HepG2 (cell line): ENCODE measurements around the gene ABCC3. TPM values are rescaled to one million over a fixed set of nuclear protein-coding genes. Genes with fewer than 3 reads are reported as not detected.

ENCODE experiments used
- ARNT ChIP-seq: fragments of 450-650 bp; IDR thresholded peaks from 2 replicates; pipeline ENCODE4 v1.6.1; 2017
- EZH2 ChIP-seq: conservative IDR thresholded peaks from 2 replicates; pipeline ENCODE4 v1.6.1; 2012; ENCODE audit warnings: mild to moderate bottlenecking, low read depth, low read length, moderate library complexity
- KAT2B ChIP-seq: fragments of 150-350 bp; IDR thresholded peaks from 2 replicates; pipeline ENCODE4 v1.6.1; 2014; ENCODE audit warnings: low read depth, low read length, borderline replicate concordance
- KDM2A ChIP-seq: sonication (generic); formaldehyde crosslinking; IDR thresholded peaks from 2 replicates; pipeline ENCODE4 v1.4.0; 2020; ENCODE audit warnings: low read depth, missing genetic modification reagents, borderline replicate concordance
- MED1 ChIP-seq: sonication (generic); formaldehyde crosslinking; IDR thresholded peaks from 2 replicates; pipeline ENCODE4 v1.4.0; 2020; ENCODE audit warnings: missing genetic modification reagents
- NFYB ChIP-seq: sonication (generic); formaldehyde crosslinking; IDR thresholded peaks from 2 replicates; pipeline ENCODE4 v1.4.0; 2020; ENCODE audit warnings: missing genetic modification reagents
- POGZ ChIP-seq: sonication (generic); formaldehyde crosslinking; IDR thresholded peaks from 2 replicates; pipeline ENCODE4 v1.4.0; 2020; ENCODE audit warnings: mild to moderate bottlenecking, missing genetic modification reagents
- RARG ChIP-seq: sonication (generic); formaldehyde crosslinking; IDR thresholded peaks from 2 replicates; pipeline ENCODE4 v1.4.0; 2020; ENCODE audit warnings: low read depth, mild to moderate bottlenecking, missing genetic modification reagents
- RBM39 ChIP-seq: fragments of 200-400 bp; formaldehyde crosslinking; IDR thresholded peaks from one replicate; pipeline ENCODE4 v1.6.1; 2018; ENCODE audit warnings: antibody characterized with exemption, mild to moderate bottlenecking, low read depth, low read length; ENCODE audit not compliant: poor library complexity, severe bottlenecking
- YY1 ChIP-seq: IDR thresholded peaks from 2 replicates; pipeline ENCODE4 v1.6.1; 2011; ENCODE audit warnings: low read length, low read depth, moderate library complexity, mild to moderate bottlenecking; ENCODE audit not compliant: insufficient read depth, insufficient replicate concordance
- ZNF441 ChIP-seq: sonication (generic); formaldehyde crosslinking; IDR thresholded peaks from 2 replicates; pipeline ENCODE4 v1.7.0; 2021; ENCODE audit warnings: missing genetic modification reagents, borderline replicate concordance
- ZNF547 ChIP-seq: sonication (generic); formaldehyde crosslinking; IDR thresholded peaks from 2 replicates; pipeline ENCODE4 v1.5.1; 2020; ENCODE audit warnings: mild to moderate bottlenecking, missing genetic modification reagents
- ZNF678 ChIP-seq: sonication (generic); formaldehyde crosslinking; IDR thresholded peaks from 2 replicates; pipeline ENCODE4 v1.4.0; 2020; ENCODE audit warnings: mild to moderate bottlenecking, missing genetic modification reagents
- ZNF883 ChIP-seq: sonication (generic); formaldehyde crosslinking; IDR thresholded peaks from 2 replicates; pipeline ENCODE4 v1.5.1; 2020; ENCODE audit warnings: mild to moderate bottlenecking, missing genetic modification reagents; ENCODE audit errors: not compliant biosample characterization
- polyA plus RNA-seq, 8 experiments: library from polyadenylated mRNA; depleted of rRNA in 3 of 8; stranded (reverse) in 7 of 8; unstranded in 1 of 8; fragments of >200 nt; fragmentation: Illumina TruSeq in 4 of 8; extraction: Trizol in 4 of 8; gene quantifications; 2 replicates each; pipeline versions ENCODE4 v1.2.1 to v1.2.3, GENCODE V29; 2011 to 2016; ENCODE audit warnings: low read depth in 4 of 8, missing spikeins in 1 of 8, mixed read lengths in 1 of 8; ENCODE audit not compliant: insufficient read depth in 1 of 8
- total RNA-seq, 5 experiments: library from RNA; depleted of rRNA; stranded (reverse); fragments of >200 nt; fragmentation: Illumina TruSeq; extraction: Trizol; gene quantifications; 2 replicates each; pipeline ENCODE4 v1.2.3, GENCODE V29; 2016; ENCODE audit warnings: low read depth in 1 of 5
- TF ChIP-seq, protein P1 (sequence below): sonication (generic); formaldehyde crosslinking; IDR thresholded peaks from 2 replicates; pipeline ENCODE4 v1.4.0; 2020; ENCODE audit warnings: missing genetic modification reagents, mild to moderate bottlenecking, borderline replicate concordance
- TF ChIP-seq, protein P2 (sequence below): sonication (generic); formaldehyde crosslinking; IDR thresholded peaks from 2 replicates; pipeline ENCODE4 v1.4.0; 2020; ENCODE audit warnings: low read depth, mild to moderate bottlenecking, missing genetic modification reagents
- TF ChIP-seq, protein P3 (sequence below): sonication (generic); formaldehyde crosslinking; IDR thresholded peaks from 2 replicates; pipeline ENCODE4 v1.5.0; 2020; ENCODE audit warnings: missing genetic modification reagents
- TF ChIP-seq, protein P4 (sequence below): sonication (generic); formaldehyde crosslinking; IDR thresholded peaks from 2 replicates; pipeline ENCODE4 v1.5.0; 2020; ENCODE audit warnings: missing genetic modification reagents, mild to moderate bottlenecking, borderline replicate concordance
- TF ChIP-seq, protein P5 (sequence below): sonication (generic); formaldehyde crosslinking; IDR thresholded peaks from 2 replicates; pipeline ENCODE4 v1.4.0; 2020; ENCODE audit warnings: missing genetic modification reagents, mild to moderate bottlenecking, borderline replicate concordance

Gene ABCC3
- total and polyA plus RNA-seq, 2 of the 13 experiments (the other 11 are each of a cell fraction or from before 2014, with no cell fraction given), result 25.2 to 50.7 TPM

DNA sequence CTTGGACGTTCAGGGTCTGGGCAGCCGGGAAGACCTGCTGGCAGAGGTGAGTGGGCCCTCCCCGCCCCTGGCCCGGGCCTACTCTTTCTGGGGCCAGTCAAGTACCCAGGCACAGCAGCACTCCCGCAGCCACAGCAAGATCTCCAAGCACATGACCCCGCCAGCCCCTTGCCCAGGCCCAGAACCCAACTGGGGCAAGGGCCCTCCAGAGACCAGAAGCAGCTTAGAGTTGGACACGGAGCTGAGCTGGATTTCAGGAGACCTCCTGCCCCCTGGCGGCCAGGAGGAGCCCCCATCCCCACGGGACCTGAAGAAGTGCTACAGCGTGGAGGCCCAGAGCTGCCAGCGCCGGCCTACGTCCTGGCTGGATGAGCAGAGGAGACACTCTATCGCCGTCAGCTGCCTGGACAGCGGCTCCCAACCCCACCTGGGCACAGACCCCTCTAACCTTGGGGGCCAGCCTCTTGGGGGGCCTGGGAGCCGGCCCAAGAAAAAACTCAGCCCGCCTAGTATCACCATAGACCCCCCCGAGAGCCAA lies 8.6 kb upstream of the ABCC3 start (continued):
- TF ChIP-seq ZNF441 (CRISPR knock-in tag), result no peak
- TF ChIP-seq ZNF547 (CRISPR knock-in tag), result 0 out of 2 replicates have a peak, but pooled peaks have one; percentile 52
- no peak for TF ChIP-seq KAT2B
- TF ChIP-seq, protein P1, sequence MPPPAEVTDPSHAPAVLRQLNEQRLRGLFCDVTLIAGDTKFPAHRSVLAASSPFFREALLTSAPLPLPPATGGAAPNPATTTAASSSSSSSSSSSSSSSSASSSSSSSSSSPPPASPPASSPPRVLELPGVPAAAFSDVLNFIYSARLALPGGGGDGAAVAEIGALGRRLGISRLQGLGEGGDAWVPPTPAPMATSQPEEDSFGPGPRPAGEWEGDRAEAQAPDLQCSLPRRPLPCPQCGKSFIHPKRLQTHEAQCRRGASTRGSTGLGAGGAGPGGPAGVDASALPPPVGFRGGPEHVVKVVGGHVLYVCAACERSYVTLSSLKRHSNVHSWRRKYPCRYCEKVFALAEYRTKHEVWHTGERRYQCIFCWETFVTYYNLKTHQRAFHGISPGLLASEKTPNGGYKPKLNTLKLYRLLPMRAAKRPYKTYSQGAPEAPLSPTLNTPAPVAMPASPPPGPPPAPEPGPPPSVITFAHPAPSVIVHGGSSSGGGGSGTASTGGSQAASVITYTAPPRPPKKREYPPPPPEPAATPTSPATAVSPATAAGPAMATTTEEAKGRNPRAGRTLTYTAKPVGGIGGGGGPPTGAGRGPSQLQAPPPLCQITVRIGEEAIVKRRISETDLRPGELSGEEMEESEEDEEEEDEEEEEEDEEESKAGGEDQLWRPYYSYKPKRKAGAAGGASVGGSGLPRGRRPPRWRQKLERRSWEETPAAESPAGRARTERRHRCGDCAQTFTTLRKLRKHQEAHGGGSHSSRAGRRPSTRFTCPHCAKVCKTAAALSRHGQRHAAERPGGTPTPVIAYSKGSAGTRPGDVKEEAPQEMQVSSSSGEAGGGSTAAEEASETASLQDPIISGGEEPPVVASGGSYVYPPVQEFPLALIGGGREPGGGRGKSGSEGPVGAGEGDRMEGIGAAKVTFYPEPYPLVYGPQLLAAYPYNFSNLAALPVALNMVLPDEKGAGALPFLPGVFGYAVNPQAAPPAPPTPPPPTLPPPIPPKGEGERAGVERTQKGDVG (CRISPR knock-in tag), result no peak
- peak; percentile 34; the same call in 1 of the 2 replicates for TF ChIP-seq MED1 (CRISPR knock-in tag)
- TF ChIP-seq KDM2A, result peak; percentile 79
- no peak for TF ChIP-seq EZH2
- no peak for TF ChIP-seq ARNT
- TF ChIP-seq NFYB, result no peak
- TF ChIP-seq, protein P2, sequence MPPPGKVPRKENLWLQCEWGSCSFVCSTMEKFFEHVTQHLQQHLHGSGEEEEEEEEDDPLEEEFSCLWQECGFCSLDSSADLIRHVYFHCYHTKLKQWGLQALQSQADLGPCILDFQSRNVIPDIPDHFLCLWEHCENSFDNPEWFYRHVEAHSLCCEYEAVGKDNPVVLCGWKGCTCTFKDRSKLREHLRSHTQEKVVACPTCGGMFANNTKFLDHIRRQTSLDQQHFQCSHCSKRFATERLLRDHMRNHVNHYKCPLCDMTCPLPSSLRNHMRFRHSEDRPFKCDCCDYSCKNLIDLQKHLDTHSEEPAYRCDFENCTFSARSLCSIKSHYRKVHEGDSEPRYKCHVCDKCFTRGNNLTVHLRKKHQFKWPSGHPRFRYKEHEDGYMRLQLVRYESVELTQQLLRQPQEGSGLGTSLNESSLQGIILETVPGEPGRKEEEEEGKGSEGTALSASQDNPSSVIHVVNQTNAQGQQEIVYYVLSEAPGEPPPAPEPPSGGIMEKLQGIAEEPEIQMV, result no peak; the same call in 1 of the 2 replicates
- TF ChIP-seq POGZ, result peak; percentile 21; the same call in 1 of the 2 replicates
- TF ChIP-seq ZNF883 (CRISPR knock-in tag), result peak; percentile 34
- no peak for TF ChIP-seq ZNF678 (CRISPR knock-in tag)
- TF ChIP-seq RARG (CRISPR knock-in tag), result no peak
- TF ChIP-seq RBM39, result peak; percentile 84
- TF ChIP-seq, protein P3, sequence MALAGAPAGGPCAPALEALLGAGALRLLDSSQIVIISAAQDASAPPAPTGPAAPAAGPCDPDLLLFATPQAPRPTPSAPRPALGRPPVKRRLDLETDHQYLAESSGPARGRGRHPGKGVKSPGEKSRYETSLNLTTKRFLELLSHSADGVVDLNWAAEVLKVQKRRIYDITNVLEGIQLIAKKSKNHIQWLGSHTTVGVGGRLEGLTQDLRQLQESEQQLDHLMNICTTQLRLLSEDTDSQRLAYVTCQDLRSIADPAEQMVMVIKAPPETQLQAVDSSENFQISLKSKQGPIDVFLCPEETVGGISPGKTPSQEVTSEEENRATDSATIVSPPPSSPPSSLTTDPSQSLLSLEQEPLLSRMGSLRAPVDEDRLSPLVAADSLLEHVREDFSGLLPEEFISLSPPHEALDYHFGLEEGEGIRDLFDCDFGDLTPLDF, result no peak
- TF ChIP-seq, protein P4, sequence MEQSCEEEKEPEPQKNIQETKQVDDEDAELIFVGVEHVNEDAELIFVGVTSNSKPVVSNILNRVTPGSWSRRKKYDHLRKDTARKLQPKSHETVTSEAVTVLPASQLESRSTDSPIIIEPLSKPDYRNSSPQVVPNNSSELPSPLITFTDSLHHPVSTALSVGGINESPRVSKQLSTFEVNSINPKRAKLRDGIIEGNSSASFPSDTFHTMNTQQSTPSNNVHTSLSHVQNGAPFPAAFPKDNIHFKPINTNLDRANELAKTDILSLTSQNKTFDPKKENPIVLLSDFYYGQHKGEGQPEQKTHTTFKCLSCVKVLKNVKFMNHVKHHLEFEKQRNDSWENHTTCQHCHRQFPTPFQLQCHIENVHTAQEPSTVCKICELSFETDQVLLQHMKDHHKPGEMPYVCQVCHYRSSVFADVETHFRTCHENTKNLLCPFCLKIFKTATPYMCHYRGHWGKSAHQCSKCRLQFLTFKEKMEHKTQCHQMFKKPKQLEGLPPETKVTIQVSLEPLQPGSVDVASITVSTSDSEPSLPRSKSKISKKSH, result peak; percentile 88; the same call in 1 of the 2 replicates
- TF ChIP-seq, protein P5, sequence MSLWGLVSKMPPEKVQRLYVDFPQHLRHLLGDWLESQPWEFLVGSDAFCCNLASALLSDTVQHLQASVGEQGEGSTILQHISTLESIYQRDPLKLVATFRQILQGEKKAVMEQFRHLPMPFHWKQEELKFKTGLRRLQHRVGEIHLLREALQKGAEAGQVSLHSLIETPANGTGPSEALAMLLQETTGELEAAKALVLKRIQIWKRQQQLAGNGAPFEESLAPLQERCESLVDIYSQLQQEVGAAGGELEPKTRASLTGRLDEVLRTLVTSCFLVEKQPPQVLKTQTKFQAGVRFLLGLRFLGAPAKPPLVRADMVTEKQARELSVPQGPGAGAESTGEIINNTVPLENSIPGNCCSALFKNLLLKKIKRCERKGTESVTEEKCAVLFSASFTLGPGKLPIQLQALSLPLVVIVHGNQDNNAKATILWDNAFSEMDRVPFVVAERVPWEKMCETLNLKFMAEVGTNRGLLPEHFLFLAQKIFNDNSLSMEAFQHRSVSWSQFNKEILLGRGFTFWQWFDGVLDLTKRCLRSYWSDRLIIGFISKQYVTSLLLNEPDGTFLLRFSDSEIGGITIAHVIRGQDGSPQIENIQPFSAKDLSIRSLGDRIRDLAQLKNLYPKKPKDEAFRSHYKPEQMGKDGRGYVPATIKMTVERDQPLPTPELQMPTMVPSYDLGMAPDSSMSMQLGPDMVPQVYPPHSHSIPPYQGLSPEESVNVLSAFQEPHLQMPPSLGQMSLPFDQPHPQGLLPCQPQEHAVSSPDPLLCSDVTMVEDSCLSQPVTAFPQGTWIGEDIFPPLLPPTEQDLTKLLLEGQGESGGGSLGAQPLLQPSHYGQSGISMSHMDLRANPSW (CRISPR knock-in tag), result peak; percentile 43; the same call in 1 of the 2 replicates
- peak; percentile 69 for TF ChIP-seq YY1
